Measurements from ENCODE around the gene RUFY2. TPM values are rescaled to one million over a fixed set of nuclear protein-coding genes. Genes with fewer than 3 reads are reported as not detected.

RUFY2 gene
- total RNA-seq, 1 experiment from 2014 or later, result 29.4 TPM

DNA sequence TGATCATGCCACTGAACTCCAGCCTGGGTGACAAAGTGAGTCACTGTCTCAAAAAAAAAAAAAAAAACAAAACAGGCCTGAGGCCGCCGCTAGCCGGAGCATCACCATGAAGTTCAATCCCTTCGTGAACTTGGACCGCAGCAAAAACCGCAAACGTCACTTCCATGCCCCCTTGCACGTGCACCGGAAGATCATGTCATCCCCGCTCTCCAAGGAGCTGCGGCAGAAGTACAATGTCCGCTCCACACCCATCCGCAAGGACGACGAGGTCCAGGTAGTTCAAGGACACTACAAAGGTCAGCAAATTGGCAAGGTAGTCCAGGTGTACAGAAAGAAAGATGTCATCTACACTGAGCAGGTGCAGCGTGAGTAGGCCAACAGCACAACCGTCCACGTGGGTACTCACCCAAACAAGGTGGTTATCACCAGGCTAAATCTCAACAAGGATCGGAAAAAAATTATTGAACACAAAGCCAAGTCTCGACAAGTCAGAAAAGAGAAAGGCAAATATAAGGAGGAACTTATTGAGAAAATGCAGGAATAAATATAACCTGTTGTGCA lies 17.5 kb upstream of the RUFY2 start:
- no peak for DNase-seq
- intact Hi-C loops (cut with micrococcal nuclease; ENCODE audit: unreplicated experiment), result no loop called here
- Mint-ChIP-seq H3K36me3 (ENCODE audit: insufficient read depth, unreplicated experiment) (peaks cover 45% of the 10 kb centered on the region), H3K9me3 (ENCODE audit: low read depth, unreplicated experiment) (no peaks in the 10 kb centered on the region), H3K4me1 (ENCODE audit: low read depth, unreplicated experiment) (no peaks in the 10 kb centered on the region), H3K27ac (ENCODE audit: unreplicated experiment) (no peak overlapping the region), H3K27me3 (ENCODE audit: unreplicated experiment) (no peaks in the 10 kb centered on the region), H3K4me3 (ENCODE audit: low read depth, unreplicated experiment) (no peak overlapping the region)
- TF ChIP-seq, protein P1, sequence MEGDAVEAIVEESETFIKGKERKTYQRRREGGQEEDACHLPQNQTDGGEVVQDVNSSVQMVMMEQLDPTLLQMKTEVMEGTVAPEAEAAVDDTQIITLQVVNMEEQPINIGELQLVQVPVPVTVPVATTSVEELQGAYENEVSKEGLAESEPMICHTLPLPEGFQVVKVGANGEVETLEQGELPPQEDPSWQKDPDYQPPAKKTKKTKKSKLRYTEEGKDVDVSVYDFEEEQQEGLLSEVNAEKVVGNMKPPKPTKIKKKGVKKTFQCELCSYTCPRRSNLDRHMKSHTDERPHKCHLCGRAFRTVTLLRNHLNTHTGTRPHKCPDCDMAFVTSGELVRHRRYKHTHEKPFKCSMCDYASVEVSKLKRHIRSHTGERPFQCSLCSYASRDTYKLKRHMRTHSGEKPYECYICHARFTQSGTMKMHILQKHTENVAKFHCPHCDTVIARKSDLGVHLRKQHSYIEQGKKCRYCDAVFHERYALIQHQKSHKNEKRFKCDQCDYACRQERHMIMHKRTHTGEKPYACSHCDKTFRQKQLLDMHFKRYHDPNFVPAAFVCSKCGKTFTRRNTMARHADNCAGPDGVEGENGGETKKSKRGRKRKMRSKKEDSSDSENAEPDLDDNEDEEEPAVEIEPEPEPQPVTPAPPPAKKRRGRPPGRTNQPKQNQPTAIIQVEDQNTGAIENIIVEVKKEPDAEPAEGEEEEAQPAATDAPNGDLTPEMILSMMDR (IDR thresholded peaks at IDR 0.05; ENCODE audit: unreplicated experiment), result no peak
- BruUV-seq (replicated peaks), result no TSS peak
- CTCF ChIA-PET, result no interaction called here

DNA sequence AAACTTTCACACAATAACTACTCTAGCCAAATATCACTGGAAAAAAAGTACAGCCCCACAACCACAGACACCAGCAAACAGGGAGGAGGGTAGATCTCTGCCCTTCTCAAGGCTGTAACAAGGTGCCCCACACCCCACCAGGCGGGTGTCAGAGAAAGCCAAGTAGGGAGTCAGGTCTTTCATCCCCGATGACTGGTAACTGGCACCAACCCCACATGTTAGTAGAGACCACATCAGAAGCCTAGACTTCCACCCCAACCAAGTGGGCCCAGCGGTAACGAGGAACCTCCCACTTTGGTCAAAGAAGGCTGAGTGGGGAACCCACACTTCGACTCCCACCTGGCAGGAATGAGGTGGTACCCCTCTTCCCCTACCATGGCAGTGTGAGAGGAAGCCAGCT lies 16.4 kb upstream of the RUFY2 start:
- CTCF ChIA-PET, result no interaction called here
- BruUV-seq (replicated peaks), result no TSS peak
- H3K27me3 Mint-ChIP-seq (ENCODE audit: unreplicated experiment), result no peaks in the 10 kb centered on the region
- no peaks in the 10 kb centered on the region for H3K9me3 Mint-ChIP-seq (ENCODE audit: low read depth, unreplicated experiment)
- no peak for DNase-seq
- no peak overlapping the region for H3K4me3 Mint-ChIP-seq (ENCODE audit: low read depth, unreplicated experiment)
- H3K27ac Mint-ChIP-seq (ENCODE audit: unreplicated experiment), result no peak overlapping the region
- peaks cover 42% of the 10 kb centered on the region for H3K36me3 Mint-ChIP-seq (ENCODE audit: insufficient read depth, unreplicated experiment)
- no peaks in the 10 kb centered on the region for H3K4me1 Mint-ChIP-seq (ENCODE audit: low read depth, unreplicated experiment)
- intact Hi-C loops (cut with micrococcal nuclease; ENCODE audit: unreplicated experiment), result no loop called here
- TF ChIP-seq, protein P1 (IDR thresholded peaks at IDR 0.05; ENCODE audit: unreplicated experiment), result no peak

DNA sequence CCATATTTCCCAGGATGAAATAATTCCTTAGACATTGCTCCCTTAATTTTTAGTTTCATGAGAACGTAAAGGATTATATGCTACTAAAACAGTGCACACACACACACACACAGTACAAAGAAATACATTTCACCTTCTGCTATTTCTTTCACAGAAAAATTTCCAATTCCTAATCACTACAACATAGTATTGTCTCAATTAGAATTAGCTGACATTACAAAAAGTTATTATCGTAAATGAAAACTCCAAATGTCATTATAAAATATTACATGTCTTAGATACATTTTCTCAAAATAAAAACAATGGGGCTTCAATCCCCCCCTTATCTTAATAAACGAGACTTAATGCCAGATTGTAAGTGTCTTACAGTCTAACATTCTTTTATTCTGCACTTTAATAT lies 12.3 kb upstream of the RUFY2 start:
- CTCF ChIA-PET, result no interaction called here
- BruUV-seq (replicated peaks), result no TSS peak
- Mint-ChIP-seq H3K4me1 (ENCODE audit: low read depth, unreplicated experiment) (no peaks in the 10 kb centered on the region), H3K9me3 (ENCODE audit: low read depth, unreplicated experiment) (no peaks in the 10 kb centered on the region), H3K36me3 (ENCODE audit: insufficient read depth, unreplicated experiment) (peaks cover 35% of the 10 kb centered on the region), H3K27me3 (ENCODE audit: unreplicated experiment) (no peaks in the 10 kb centered on the region), H3K4me3 (ENCODE audit: low read depth, unreplicated experiment) (no peak overlapping the region), H3K27ac (ENCODE audit: unreplicated experiment) (no peak overlapping the region)
- intact Hi-C loops (cut with micrococcal nuclease; ENCODE audit: unreplicated experiment), result no loop called here
- TF ChIP-seq, protein P1 (IDR thresholded peaks at IDR 0.05; ENCODE audit: unreplicated experiment), result no peak
- DNase-seq, result no peak

DNA sequence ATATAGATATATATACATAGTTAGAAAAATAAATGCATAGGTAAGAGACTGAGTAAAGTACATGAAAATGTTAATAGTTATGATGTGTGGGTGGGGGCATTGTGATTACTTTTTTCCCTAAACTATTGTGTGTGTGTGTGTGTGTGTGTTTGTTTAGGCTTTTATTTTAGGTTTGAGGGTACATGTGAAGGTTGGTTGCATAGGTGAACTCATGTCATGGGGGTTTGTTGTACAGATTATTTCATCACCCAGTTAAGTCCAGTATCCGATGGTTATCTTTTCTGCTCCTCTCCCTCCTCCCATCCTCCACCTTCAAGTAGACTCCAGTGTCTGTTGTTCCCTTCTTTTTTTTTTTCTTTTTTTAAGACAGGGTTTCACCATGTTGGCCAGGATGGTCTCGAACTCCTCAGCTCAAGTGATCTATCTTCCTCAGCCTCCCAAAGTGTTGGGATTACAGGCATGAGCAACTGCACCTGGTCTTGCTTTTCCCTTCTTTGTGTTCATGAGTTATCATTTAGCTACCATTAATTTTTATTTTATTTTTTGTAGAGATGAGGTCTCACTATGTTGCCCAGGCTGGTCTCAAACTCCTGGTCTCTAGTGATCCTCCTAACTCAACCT lies 1.9 kb upstream of the RUFY2 start:
- BruUV-seq (replicated peaks), result no TSS peak
- Mint-ChIP-seq H3K4me1 (ENCODE audit: low read depth, unreplicated experiment) (peaks cover 18% of the 10 kb centered on the region), H3K27me3 (ENCODE audit: unreplicated experiment) (no peaks in the 10 kb centered on the region), H3K36me3 (ENCODE audit: insufficient read depth, unreplicated experiment) (peaks cover 33% of the 10 kb centered on the region), H3K9me3 (ENCODE audit: low read depth, unreplicated experiment) (no peaks in the 10 kb centered on the region), H3K27ac (ENCODE audit: unreplicated experiment) (no peak overlapping the region), H3K4me3 (ENCODE audit: low read depth, unreplicated experiment) (no peak overlapping the region)
- DNase-seq, result no peak
- CTCF ChIA-PET, result no interaction called here
- TF ChIP-seq, protein P1 (IDR thresholded peaks at IDR 0.05; ENCODE audit: unreplicated experiment), result no peak
- intact Hi-C loops (cut with micrococcal nuclease; ENCODE audit: unreplicated experiment), result no loop called here

All from Calu3 (cell line).